Posterior vena cava (tissue), 2 donors: Measurements from ENCODE around the gene C4orf36. TPM values are rescaled to one million over a fixed set of nuclear protein-coding genes. Genes with fewer than 3 reads are reported as not detected.
"Not testable (repeated sequence)": the region's sequence is repeated elsewhere in the genome, so short reads cannot be mapped to it uniquely, and the experiment has no call there.

Source experiments
- DNase-seq: peaks from one replicate; pipeline ENCODE4 v3.0.0-alpha.2; 2020; ENCODE audit warnings: low spot score
- intact Hi-C, 2 donors: fragments of 100-400 bp; cut with DNase I; formaldehyde crosslinking; loops; one replicate each; pipeline versions ENCODE4 v1.14.1 to v1.14.2; 2022 to 2023
- total RNA-seq, 2 donors: library from RNA; stranded (reverse); fragmentation: NEBNext Ultra II Directional; extraction: Animal tissue kit (Norgen Biotek cat#: 25700); gene quantifications; one replicate each; pipeline ENCODE4 v1.2.1, GENCODE V29; 2021
- donor health status: DM: yes; HTN: yes; CAD: no.
- donor health status: DM: yes; HTN: yes; CAD: no.

The C4orf36 gene
- total RNA-seq, 2 donors from 2014 or later, result 0.57 to 0.93 TPM

- DNase-seq, result no peak
- intact Hi-C loops, result no loop called here
Observed at GRCh38 chr4:86876894-86877685, 15.1 kb downstream of the C4orf36 start.

GRCh38 chr4:86875436-86875835, 16.8 kb downstream of the C4orf36 start:
- intact Hi-C loops, DNase-seq: not testable (repeated sequence)

- no peak for DNase-seq
- intact Hi-C loops, result no loop called here
Observed at GRCh38 chr4:86872135-86872534, 20.1 kb downstream of the C4orf36 start.

- DNase-seq, result no peak
- intact Hi-C loops, result no loop called here
Observed at GRCh38 chr4:86870442-86871069, 21.7 kb downstream of the C4orf36 start.

DNA sequence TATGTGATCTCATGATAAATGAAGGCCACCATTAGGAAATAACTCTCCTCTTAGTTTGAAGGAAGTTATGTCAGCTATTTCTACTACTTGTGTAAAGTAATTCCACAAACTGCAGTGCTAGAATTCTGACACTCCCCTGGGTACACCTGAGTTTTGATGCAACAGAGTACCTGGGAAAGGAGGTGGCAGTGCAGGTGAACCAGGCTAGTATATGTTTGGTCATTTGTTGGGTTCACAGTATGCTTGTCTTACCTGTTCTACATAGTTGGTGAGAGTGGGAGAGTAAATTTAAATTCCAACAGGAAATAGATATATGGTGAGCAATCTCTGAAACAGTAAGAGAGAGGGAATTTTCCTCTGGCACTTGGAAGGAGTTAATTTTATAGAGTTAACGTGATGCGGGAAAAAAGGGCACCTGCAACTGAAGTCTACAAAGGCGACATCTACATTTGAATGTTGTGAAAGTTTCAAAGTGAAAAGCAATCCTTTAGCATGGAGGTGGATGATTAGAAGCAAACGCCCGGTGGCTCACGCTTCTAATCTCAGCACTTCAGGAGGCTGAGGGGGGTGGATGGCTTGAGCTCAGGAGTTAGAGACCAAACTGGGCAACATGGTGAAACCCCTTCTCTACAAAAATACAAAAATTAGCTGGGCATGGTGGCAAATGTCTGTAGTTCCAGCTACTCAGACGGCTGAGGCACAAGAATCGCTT, 34.7 kb downstream of the C4orf36 start:
- DNase-seq, result no peak
- intact Hi-C loops, result no loop called here

- intact Hi-C loops, result no loop called here
- DNase-seq, result no peak
Observed at GRCh38 chr4:86856896-86857295, 35.3 kb downstream of the C4orf36 start.

DNA sequence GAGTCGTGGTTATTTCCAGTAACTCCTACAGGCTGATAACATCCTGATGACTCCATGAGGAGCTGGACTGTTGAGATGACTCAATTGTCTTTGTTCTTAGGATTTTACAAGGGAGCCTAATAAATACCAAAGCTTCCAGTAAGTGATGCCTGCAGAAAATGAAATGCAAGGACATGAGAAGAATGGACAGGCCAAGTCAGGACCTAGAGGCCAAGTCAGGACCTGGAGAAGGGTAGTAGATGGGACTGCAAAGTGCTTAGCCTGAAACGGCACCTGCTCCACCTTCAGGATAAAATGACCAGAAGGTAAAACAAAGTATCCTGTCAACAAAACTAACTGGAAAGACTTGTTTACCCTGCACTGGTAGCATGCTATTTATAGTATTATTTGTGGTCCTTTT, 36.6 kb downstream of the C4orf36 start:
- intact Hi-C loops, result no loop called here
- no peak for DNase-seq

DNA sequence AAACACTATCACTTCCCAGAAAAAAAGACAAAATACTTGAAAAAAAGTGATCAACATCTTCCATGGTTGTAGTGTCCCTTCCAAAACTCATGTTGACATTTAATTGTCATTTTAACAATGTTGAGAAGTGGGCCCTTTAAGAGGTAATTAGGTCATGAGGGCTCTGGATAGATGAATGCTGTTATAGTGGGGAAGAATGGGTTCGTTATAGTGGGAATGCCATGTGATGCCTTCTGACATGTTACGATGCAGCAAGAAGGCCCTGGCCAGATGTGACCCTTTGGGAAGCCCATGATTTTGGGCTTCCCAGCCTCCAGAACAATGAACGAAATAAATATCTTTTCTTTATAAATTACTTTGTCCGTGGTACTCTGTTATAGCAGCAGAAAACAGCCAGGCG, 39.0 kb downstream of the C4orf36 start:
- DNase-seq, result no peak
- intact Hi-C loops, result no loop called here

- intact Hi-C loops, result no loop called here
Observed at GRCh38 chr4:86848732-86849619, 43.2 kb downstream of the C4orf36 start, which contains the start of gene SLC10A6. Gene SLC10A6 (minus strand): TSS chr4:86849384. CDS start chr4:86849115, 269 bp downstream.

DNA sequence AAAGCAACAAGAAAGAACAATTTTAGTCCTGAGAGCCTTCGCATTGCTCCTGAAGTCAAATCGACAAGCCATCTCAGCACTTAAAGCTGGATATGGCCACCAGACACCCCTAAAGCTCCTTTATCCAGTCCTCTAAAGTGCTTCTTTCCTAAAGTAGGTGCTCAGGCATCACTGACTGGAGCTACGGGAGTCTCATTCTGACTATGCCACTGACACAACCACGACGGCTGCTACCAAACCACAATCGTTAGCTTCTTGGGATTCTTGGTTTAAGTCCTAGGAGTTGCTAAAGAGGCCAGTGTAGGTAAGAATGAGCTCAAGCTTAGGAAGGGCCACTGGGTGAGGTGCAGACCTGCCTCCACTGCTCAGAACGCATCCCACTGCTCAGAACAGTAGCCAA, 44.1 kb downstream of the C4orf36 start:
- DNase-seq, result no peak
- intact Hi-C loops, result no loop called here

More at GRCh38 chr4:86848732-86849619, 43.2 kb downstream of the C4orf36 start, which contains the start of gene SLC10A6:
- DNase-seq, result no peak

DNA sequence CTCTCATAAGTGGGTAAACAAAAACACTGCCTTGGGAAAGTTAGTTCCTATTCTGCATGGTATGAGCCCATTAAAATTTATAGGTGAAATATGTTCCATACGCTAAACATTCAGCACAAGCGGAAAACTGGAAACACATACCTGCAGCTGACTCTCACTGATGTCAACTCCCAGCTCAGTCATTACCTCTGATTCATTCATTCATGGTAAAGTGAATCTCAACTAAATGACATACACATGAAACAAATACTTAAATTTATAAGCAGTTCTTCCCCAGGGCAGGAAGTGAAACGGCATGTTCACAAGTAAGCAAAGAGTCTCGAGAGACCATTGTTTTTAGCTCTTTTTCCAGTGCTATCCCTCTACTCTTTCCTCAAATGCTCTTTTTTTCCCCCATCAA, 44.7 kb downstream of the C4orf36 start:
- no peak for DNase-seq
- intact Hi-C loops, result no loop called here

- DNase-seq, result no peak
- intact Hi-C loops, result no loop called here
Observed at GRCh38 chr4:86846921-86847320, 45.3 kb downstream of the C4orf36 start.

DNA sequence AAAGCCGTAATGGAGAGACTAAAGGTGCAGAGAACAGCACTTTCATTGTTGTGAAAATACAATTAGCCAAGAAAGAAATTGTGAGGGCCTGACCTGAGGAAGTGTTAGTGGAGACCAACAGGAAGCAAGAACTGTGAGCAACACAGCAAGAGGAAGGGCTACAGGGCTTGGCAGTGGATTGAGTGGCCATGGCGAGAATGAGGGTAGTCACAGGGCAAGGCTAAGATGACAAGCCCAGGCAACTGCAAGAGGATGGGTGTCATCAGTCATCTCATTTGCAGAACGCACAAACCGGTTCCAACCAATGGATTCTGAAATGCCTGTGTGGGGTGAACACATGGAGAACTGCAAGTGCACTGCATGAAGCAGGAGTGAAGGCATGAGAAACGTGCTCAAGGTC, 46.6 kb downstream of the C4orf36 start:
- intact Hi-C loops, result loop anchor here in 1 of 2 donors (1.0 kb wide), 1 partner anchor 45 kb away; no protein-coding TSS in a partner anchor

DNA sequence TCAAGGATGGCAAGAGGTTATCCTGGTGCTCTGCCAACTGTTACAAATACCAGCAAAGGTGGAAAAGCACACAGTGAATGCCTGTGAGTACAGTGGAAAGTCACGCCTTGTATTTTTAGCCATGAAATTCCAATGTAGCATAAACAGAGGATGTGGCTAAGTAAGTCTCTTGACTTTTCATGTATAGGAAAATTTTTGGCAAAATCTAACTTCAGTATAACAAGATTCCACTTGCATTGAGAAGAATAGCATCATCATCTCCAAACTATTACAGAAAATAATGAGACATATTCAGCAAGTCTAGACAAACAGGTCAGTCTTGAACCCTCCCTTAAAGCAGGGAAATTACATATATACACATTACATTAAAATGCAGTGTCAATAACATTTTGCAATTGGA, 50.9 kb downstream of the C4orf36 start:
- no peak for DNase-seq
- intact Hi-C loops, result no loop called here

More for the DNA sequence above, 46.6 kb downstream of the C4orf36 start:
- no peak for DNase-seq

- DNase-seq, result no peak
- intact Hi-C loops, result no loop called here
Observed at GRCh38 chr4:86840858-86841257, 51.4 kb downstream of the C4orf36 start.

DNA sequence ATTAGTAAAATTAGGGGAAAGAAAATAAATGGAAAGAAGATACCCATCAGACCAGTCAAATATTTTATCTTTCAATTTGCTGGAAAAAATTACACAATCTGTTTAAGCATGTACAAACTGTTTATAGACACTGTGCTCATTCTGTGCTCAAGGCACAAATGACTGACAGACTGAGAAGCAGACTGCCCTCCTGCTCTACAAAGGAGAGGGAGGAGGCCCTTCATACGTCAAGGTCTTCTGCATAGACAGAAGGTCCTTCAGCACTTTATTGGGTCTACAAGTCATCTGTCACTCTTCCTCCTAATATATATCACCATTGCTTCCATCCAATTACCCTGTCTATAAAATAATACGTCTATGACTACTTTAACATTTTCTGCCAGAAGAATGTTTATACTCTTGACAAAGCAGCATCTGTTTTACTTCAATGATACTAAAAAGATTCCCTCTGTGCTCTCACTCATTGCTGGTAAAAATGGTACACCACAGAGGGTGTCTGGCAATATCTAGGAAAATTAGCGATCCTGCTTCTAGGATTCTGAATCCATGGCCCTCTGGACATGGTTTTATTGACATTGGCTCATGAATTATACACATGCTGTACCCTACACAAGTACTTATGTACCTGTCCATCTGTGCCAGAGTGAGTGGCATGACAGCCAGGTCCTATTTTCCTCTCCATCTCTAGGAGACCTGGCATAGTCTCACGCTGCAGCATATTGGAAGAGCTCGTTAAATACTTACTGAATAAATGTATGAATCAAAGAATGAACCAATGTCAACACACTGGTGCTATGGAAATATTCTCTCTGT, 54.3 kb downstream of the C4orf36 start:
- intact Hi-C loops, result no loop called here
- no peak for DNase-seq

DNA sequence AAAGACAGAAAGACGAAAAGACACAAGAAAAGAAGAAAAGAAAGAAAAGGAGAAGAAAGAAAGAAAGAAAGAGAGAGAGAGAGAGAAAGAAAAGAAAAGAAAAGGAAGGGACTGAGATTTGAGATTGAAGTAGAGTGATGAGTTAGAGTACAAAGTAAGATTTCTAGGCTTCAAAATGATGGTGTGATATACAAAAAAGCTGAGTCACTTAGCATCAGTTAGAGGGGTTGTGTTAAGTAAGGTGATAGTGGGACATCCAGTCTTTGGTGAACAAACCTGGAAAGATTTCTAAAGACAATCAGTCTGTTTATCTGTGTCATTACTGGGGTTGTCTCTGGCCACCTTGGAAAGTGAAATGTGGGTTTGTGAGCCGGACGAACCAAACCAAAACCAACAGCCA, 56.5 kb downstream of the C4orf36 start:
- DNase-seq, result no peak
- intact Hi-C loops, result no loop called here

- DNase-seq, result no peak
- intact Hi-C loops, result no loop called here
Observed at GRCh38 chr4:86834901-86835300, 57.3 kb downstream of the C4orf36 start.
